Kidney capillary endothelial cell (primary cell): ENCODE results near the gene KANSL1.

Experiments used
- DNase-seq: peaks from one replicate; pipeline ENCODE4 v3.0.0-alpha.2; 2018; ENCODE audit warnings: low spot score

KANSL1 gene

GRCh38 chr17:45997624-45998023 lies 195.6 kb downstream of the KANSL1 start:
- no peak for DNase-seq

GRCh38 chr17:45997166-45997565 lies 196.1 kb downstream of the KANSL1 start:
- DNase-seq: no peak

GRCh38 chr17:45996282-45996937 lies 196.8 kb downstream of the KANSL1 start:
- DNase-seq: no peak

GRCh38 chr17:45995627-45996270 lies 197.5 kb downstream of the KANSL1 start:
- DNase-seq: no peak

GRCh38 chr17:45994987-45995386 lies 198.2 kb downstream of the KANSL1 start:
- no peak for DNase-seq

GRCh38 chr17:45993962-45994627 lies 199.1 kb downstream of the KANSL1 start:
- no peak for DNase-seq

- no peak for DNase-seq
These were observed 200.3 kb downstream of the KANSL1 start for GRCh38 chr17:45992904-45993303.

GRCh38 chr17:45992175-45992574 lies 201.1 kb downstream of the KANSL1 start:
- DNase-seq: no peak

- no peak for DNase-seq
These were observed 201.9 kb downstream of the KANSL1 start for GRCh38 chr17:45991341-45991740.

GRCh38 chr17:45990886-45991285 lies 202.3 kb downstream of the KANSL1 start:
- no peak for DNase-seq

- no peak for DNase-seq
These were observed 203.5 kb downstream of the KANSL1 start for GRCh38 chr17:45989759-45990158.

- DNase-seq: no peak
These were observed 205.5 kb downstream of the KANSL1 start for GRCh38 chr17:45987706-45988105.

- no peak for DNase-seq
These were observed 207.2 kb downstream of the KANSL1 start for GRCh38 chr17:45986056-45986455.

GRCh38 chr17:45985447-45985846 lies 207.8 kb downstream of the KANSL1 start:
- no peak for DNase-seq

GRCh38 chr17:45984368-45984767 lies 208.9 kb downstream of the KANSL1 start:
- no peak for DNase-seq

GRCh38 chr17:45983614-45984310 lies 209.5 kb downstream of the KANSL1 start:
- DNase-seq: no peak

GRCh38 chr17:45982791-45983613 lies 210.2 kb downstream of the KANSL1 start:
- no peak for DNase-seq

GRCh38 chr17:45981306-45981705 lies 211.9 kb downstream of the KANSL1 start:
- DNase-seq: no peak

GRCh38 chr17:45980855-45981254 lies 212.4 kb downstream of the KANSL1 start:
- no peak for DNase-seq
